CD4-positive, alpha-beta T cell treated with Interleukin-21 for 1 hour (primary cell): ENCODE results near the gene NBAS.
"Not testable (repeated sequence)": the region's sequence is repeated elsewhere in the genome, so short reads cannot be mapped to it uniquely, and the experiment has no call there.

Source experiments
- DNase-seq: peaks from one replicate; pipeline ENCODE4 v3.0.0-alpha.2; 2020

The NBAS gene

DNA sequence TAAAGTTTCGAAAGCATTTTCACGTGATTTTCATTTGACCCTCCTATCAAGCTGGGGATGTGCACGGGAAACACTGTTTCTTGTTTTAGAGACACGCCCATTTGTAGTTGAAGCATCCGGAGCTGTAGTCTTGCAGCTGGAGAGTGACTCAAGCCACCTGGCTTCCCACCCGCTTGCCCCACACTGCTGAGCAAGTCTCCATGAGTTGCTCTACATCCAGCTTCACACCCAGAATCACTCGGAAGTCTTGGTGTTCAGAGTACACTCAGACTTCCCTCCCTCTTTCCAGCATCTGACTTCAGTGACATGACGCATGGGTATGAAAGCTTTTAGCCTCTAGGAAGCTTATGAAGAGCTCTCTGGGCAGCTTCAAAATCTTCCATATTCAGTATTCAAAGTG, 262.4 kb downstream of the NBAS start:
- no peak for DNase-seq

GRCh38 chr2:15293262-15293937, 267.7 kb downstream of the NBAS start:
- no peak for DNase-seq

DNA sequence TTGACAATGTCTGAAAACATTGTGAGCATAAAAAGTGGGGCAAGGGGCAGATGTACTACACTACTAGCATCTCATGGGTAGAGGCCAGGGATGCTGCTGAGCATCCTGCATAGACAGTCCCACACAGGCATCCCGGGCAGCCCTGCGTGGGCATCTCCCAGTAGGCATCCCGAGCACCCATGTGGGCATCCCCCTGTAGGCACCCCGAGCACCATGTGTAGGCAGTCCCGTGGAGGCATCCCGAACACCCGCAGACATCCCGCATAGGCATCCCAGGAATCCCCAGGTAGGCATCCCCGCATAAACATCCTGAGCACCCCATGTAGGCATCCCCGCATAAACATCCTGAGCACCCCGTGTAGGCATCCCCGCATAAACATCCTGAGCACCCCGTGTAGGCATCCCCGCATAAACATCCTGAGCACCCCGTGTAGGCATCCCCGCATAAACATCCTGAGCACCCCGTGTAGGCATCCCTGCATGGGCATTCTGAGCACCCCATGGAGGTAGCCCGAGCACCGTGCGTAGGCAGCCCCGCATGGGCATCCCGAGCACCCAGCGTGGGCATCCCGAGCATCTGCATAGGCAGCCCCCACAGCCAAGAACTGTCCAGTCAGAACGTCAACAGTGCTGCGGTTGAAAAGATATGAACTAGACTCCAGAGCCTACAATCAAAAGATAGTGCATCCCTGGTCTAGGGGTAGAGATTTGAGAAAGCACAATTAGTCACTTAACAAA, 273.5 kb downstream of the NBAS start:
- DNase-seq = no peak

- no peak for DNase-seq
These were observed 276.5 kb downstream of the NBAS start for GRCh38 chr2:15284614-15285013.

GRCh38 chr2:15281681-15282080, 279.5 kb downstream of the NBAS start:
- DNase-seq = no peak

- DNase-seq = no peak
These were observed 281.8 kb downstream of the NBAS start for GRCh38 chr2:15279201-15279876.

DNA sequence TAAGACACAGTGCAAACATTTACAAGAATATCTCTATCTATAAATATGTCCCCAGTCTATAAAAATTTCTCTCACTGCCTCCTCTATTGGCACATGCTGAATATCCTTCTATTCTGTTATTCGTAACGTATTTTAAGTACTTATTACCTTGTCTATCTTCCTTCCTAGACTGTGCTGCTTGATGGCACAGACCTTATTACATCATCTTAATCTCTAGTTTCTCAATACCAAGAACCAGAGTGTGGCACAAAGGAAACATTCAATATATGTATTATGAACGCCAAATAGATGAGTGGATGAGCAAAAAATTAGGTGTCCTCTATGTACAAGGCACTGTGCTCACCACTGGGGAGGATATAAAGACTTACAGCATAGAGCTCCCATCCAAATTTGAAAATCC, 282.8 kb downstream of the NBAS start:
- DNase-seq = no peak

- DNase-seq = no peak
These were observed 285.8 kb downstream of the NBAS start for GRCh38 chr2:15275346-15275745.

- no peak for DNase-seq
These were observed 287.7 kb downstream of the NBAS start for GRCh38 chr2:15273452-15273851.

DNA sequence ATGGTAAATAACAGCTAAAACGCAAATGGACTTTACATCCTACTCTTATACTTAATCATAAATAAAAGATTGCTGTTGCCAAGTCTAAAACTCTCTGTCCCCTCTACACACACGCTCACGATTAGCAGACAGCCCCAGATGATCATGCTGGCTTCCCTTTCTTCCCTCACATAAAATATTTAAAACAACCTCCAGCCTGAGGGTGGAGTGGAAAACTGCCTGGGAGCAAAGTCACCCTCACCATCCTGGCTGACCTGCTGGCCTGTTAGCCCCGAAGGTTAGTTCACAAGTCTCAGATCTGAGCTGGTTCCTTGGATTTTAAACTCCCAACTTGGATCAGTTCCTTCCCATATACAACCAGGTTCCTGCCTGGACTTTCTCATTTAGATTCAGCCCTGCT, 288.2 kb downstream of the NBAS start:
- DNase-seq = no peak

DNA sequence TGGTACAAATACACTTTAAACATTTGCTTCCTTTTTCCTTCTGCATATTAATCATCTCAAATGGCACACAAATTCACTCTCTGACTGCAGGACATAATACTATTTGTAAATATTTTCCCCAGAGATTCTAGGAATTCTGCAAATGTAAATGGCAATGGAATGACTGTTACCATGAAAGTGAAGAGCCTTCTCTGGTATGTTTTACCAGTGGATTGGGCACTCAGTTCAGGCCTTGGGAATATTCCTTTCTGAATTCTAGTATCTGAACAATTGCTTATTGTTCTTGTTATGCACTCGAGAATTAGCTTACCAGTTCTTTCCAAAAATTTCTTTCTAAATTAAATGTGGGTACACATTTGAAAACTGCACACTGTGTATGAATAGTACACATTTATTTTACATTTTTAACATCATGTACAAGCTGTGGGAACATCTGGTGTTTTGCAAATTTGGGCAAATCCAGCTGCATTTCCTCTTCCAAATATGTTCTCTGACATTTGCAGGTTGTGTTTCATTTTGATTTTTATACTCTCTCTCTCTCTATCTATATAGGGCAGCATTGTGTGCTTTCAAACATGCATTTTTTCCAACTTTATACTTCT, 289.1 kb downstream of the NBAS start:
- DNase-seq = no peak

- no peak for DNase-seq
These were observed 289.9 kb downstream of the NBAS start for GRCh38 chr2:15271276-15271675.

DNA sequence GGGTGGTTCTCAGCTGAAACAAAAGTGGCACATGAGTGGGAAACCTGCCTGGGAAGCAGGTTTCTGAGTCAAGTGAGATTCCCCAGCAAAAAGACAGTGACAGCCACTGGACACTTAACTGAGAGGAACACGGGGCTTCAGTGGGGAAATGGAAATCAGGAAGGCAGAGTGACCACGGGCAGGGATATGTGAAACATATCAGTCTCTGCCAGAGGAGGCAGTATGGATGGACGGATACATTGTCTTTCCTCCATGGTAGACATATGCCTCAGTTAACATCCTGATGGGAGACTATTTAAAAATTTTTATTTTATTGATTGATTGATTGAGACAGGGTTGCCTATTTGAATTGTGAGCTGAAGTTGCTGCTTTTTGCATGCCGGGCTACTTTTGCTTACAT, 292.1 kb downstream of the NBAS start:
- no peak for DNase-seq

- no peak for DNase-seq
These were observed 295.2 kb downstream of the NBAS start for GRCh38 chr2:15265889-15266288.

GRCh38 chr2:15263976-15264685, 297.0 kb downstream of the NBAS start:
- DNase-seq = no peak

- DNase-seq = no peak
These were observed 298.3 kb downstream of the NBAS start for GRCh38 chr2:15262792-15263191.

- no peak for DNase-seq
These were observed 300.3 kb downstream of the NBAS start for GRCh38 chr2:15260835-15261234.

DNA sequence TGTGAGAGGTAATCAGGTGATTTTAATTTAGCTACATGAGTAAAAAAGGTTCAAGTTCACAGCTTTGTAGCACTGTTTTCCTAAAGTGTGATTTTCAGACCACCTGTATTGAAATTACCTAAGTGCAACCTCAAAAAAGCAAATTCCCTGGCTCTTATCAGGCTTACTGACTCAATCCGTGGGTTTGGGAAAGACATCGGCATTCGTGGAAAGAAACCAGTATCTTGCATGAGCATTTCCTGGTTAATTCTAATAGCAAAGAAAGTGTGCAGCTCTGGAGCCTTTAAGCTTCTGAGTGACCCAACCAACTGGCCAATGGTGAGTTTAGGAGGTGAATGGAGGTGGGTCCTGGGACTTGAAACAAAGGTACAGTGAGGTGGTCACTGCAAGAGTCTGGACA, 300.9 kb downstream of the NBAS start:
- DNase-seq = no peak

GRCh38 chr2:15259356-15259756, 301.8 kb downstream of the NBAS start:
- DNase-seq = no peak

DNA sequence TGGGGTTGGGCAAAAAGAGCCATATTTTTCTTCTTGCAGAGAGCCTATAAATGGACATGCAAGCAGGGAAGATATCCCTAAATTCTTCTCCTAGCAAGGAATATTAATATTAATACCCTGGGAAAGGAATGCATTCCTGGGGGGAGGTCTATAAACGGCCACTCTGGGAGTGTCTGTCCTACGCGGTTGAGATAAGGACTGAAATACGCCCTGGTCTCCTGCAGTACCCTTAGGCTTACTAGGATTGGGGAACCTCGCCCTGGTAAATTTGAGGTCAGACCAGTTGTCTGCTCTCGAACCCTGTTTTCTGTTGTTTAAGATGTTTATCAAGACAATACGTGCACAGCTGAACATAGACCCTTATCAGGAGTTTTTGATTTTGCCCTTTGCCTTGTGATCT, 302.7 kb downstream of the NBAS start:
- not testable (repeated sequence) for DNase-seq

DNA sequence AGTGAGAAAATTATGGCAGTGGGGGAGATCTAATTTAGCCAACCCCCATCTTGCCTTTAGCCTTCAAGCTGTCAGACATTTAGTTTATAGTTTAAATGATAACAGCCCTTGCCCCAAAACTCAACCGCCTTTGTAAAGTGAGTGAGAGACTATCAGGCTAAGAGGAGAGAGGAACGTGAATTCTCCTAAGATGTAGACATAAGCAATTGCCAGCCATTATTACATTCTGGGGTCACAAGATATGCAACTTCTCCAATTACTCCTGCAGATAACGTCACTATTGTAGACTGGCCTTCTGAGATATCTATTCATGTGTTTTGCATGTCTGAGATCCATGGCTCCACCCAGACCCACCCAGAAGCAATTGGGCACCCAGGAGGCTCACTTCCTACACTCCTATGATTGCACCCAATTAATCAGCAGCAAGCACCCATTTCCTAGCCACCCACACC, 307.3 kb downstream of the NBAS start:
- DNase-seq = no peak

DNA sequence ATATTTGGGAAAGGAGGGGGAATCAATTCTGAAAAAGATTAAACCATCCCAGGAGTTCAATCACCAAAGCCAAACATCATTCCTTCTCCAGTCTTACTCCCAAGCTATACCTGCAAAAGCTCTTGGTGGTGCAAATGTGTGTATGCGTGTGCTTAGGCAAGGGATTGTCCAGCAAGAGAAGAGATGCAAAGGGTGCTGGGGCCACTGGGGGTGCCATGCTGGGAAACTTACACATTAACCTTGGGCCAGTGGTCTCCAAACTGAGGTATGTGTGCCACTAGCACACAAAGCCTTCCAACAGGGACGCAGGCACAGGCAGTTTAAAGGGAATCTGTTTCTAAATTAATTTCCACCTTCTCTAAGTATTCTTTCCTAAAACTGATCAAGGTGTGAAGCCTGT, 307.9 kb downstream of the NBAS start:
- no peak for DNase-seq

GRCh38 chr2:15251753-15252152, 309.4 kb downstream of the NBAS start:
- DNase-seq = no peak
